Mucosa of stomach (tissue), 1 donor: Measurements from ENCODE around the gene PLA2G4D.

Experiments used
- H3K27me3 ChIP-seq: one replicate; pipeline ENCODE4 v1.7.0; 2013; ENCODE audit warnings: mild to moderate bottlenecking, low read length; ENCODE audit not compliant: control insufficient read depth, insufficient read depth
- H3K36me3 ChIP-seq: one replicate; pipeline ENCODE4 v1.7.0; 2013; ENCODE audit warnings: low read length; ENCODE audit not compliant: control insufficient read depth, insufficient read depth
- H3K4me1 ChIP-seq: one replicate; pipeline ENCODE4 v1.7.0; 2013; ENCODE audit warnings: mild to moderate bottlenecking, low read length; ENCODE audit not compliant: control insufficient read depth, insufficient read depth
- H3K4me3 ChIP-seq: one replicate; pipeline ENCODE4 v1.7.0; 2013; ENCODE audit warnings: low read length
- H3K9ac ChIP-seq: one replicate; pipeline ENCODE4 v1.7.0; 2013; ENCODE audit warnings: mild to moderate bottlenecking, low read length, moderate library complexity
- H3K9me3 ChIP-seq: one replicate; pipeline ENCODE4 v1.7.0; 2013; ENCODE audit warnings: mild to moderate bottlenecking, low read length, moderate library complexity; ENCODE audit not compliant: control insufficient read depth
- donor health status: Pancreatic carcinoma.

PLA2G4D gene

DNA sequence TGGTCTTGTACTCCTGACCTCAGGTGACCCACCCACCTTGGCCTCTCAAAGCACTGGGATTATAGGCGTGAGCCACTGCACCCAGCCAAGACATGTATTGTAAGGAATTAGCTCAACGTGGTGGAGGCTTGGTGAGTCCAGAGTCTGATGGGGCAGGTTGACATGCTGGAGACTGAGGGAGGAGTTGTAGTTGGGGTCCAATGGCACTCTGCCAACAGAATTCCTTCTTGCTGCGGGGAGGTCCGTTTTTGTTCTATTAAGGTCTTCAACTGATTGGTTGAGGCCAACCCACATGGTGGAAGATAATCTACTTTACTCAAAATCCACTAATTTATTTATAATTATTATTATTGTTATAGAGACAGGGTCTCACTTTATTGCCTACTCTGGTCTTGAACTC lies 30.1 kb downstream of the PLA2G4D start:
- Histone ChIP-seq H3K9me3 (no peaks in the 10 kb centered on the region), H3K4me3 (no peak overlapping the region), H3K36me3 (no peaks in the 10 kb centered on the region), H3K4me1 (peaks cover 9% of the 10 kb centered on the region), H3K27me3 (peaks cover 3% of the 10 kb centered on the region), H3K9ac (no peak overlapping the region)

DNA sequence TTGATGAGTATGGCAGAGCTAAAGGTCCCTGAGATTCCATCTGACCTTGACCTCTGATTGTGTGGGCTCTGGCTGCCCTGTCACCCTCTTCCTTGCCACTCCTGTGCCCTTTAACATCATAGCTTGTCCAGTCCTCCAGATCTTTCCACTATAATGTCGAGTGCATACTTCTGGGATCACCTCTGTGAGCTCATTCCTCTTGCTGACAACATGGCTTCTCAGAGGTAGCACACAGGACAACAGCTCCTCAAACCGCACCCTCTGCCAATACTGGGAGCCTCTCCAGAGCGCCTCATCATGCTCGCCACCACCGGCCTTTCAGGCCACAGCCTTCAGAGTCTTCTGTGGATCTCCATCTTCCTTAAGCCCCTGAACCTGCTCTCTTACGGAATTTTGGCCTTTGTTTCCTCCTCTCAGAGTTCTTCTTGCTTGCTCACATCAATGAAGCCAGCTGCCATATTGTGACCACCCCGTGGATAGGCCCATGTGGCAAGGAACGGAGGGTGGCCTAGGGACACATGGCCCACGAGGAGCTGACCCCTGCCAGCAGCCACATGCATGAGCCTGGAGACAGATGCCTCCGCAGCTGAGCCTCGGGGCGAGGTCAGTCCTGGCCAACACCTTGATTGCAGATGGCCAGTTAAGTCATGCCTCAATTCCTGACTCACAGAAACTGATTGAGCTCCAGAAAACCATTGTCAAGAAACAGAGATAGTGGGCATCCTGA lies 31.1 kb downstream of the PLA2G4D start:
- no peak overlapping the region for H3K4me3 ChIP-seq
- H3K27me3 ChIP-seq = peaks cover 3% of the 10 kb centered on the region
- peaks cover 9% of the 10 kb centered on the region for H3K4me1 ChIP-seq
- no peaks in the 10 kb centered on the region for H3K36me3 ChIP-seq
- H3K9ac ChIP-seq = no peak overlapping the region
- H3K9me3 ChIP-seq = no peaks in the 10 kb centered on the region

DNA sequence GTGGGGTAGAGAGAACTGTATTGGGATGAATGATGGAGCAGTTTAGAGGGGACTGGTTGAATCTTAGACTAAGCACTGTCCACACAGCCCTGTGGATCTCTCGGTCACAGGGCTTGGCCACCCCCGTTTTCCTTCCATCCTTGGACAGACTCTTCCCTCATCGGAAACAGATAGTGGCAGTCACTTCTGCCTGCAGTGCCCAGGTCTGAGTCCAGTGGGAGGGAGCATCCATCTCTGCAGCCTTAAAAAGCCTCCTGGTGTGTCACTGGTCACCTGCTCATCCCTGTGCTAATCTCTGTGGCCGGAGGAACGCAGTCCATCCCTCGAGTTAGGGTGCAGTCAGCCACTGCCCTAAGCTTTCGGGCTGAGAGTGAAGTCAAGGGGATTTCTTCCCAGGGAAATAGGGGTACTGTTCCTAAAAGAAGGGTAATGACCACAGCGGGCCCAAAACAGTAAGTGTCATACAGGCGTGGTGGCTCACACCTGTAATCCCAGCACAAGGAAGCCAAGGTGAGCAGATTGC lies 32.0 kb downstream of the PLA2G4D start:
- Histone ChIP-seq H3K36me3 (no peaks in the 10 kb centered on the region), H3K4me3 (no peak overlapping the region), H3K4me1 (peaks cover 15% of the 10 kb centered on the region), H3K27me3 (peaks cover 3% of the 10 kb centered on the region), H3K9ac (no peak overlapping the region), H3K9me3 (no peaks in the 10 kb centered on the region)

DNA sequence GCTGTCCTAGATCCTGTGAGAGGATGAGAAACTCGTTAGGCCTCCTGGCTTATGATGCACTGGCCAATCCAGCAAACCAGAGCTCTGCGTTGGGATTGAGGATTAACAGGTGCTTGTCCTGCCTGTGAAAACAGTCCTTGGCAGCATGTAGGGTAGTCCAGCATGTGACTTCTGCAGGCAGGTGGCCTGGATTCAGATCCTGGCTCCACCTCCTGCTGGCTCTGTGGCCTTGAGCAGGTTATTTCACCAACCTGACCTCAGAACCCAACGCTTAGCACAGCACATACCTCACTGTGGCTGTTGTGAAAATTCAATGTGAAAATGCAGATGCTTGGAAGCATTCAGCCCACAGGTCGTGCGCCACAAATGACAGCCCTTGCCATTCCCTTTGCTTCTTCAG lies 33.6 kb downstream of the PLA2G4D start:
- peaks cover 5% of the 10 kb centered on the region for H3K27me3 ChIP-seq
- no peaks in the 10 kb centered on the region for H3K9me3 ChIP-seq
- no peaks in the 10 kb centered on the region for H3K36me3 ChIP-seq
- H3K9ac ChIP-seq = no peak overlapping the region
- H3K4me1 ChIP-seq = peaks cover 15% of the 10 kb centered on the region
- no peak overlapping the region for H3K4me3 ChIP-seq

DNA sequence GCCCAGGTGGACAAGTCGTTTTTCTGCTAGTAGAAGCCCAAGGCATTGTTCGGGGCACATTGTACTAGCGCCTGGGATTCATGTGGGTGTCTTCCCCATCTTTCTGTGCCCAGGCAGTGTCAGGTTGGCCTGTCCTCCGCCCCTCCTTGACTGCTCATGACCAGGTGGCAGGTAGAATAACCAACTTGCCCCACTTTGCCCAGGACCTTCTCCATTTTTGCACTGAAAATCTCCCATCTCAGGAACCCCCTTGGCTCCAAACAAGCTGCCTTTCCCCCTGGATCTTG lies 33.9 kb downstream of the PLA2G4D start:
- Histone ChIP-seq H3K27me3 (peaks cover 5% of the 10 kb centered on the region), H3K9me3 (no peaks in the 10 kb centered on the region), H3K4me1 (peaks cover 15% of the 10 kb centered on the region), H3K36me3 (no peaks in the 10 kb centered on the region), H3K4me3 (no peak overlapping the region), H3K9ac (no peak overlapping the region)

DNA sequence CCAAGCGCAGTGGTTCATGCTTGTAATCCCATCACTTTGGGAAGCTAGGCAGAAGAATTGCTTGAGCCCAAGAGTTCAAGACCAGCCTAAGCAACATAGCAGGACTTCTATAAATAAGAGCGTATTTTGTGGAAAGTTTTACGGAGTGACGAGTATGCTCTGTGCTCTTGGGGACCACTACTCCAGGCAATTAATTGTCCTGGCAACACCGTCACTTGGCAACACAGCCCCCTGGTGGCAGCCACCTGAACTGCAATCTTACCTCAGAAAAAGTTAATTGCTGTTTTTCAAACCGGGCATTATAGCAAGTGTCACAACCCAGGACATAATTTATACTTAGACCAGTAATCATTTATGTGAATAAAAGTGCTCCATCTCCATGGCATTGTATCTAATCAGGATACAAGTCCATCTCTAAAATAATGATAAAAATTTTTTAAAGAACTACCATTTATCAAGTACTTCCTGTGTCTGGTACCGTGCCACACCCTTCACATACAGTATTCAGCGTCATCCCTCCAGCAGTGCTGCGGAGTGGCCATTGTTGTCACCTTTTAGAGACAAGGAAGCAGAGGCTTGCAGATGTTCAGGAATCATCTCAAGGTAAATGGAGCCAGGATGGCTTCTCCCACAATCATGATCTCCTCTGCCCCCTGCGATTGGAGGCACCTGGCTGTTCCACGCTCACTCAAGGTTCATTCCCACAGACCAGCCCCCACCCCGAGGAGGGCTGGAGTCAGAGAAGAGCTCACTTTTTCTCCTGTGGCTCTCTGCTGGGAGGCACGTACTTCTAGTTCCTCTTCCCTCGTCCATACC lies 34.5 kb downstream of the PLA2G4D start:
- H3K9ac ChIP-seq = no peak overlapping the region
- H3K36me3 ChIP-seq = no peaks in the 10 kb centered on the region
- H3K9me3 ChIP-seq = no peaks in the 10 kb centered on the region
- peaks cover 5% of the 10 kb centered on the region for H3K27me3 ChIP-seq
- H3K4me1 ChIP-seq = peaks cover 15% of the 10 kb centered on the region
- H3K4me3 ChIP-seq = no peak overlapping the region

DNA sequence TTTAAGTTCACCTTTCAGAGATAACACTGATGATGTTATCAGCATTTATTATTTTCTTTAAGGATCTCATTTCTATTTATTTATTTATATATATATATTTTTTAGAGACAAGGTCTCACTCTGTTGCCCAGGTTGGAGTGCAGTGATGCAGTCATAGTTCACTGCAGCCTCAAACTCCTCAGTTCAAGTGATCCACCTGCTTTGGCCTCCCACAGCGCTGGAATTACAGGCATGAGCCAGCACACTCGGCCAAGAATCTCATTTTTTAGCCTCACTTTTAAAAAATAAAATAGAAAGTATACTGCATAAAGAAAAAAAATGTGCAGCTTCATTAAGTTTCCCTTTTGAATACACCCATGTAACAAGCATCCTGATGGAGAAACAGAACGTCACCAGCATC lies 35.6 kb downstream of the PLA2G4D start:
- H3K36me3 ChIP-seq = no peaks in the 10 kb centered on the region
- H3K9ac ChIP-seq = no peak overlapping the region

DNA sequence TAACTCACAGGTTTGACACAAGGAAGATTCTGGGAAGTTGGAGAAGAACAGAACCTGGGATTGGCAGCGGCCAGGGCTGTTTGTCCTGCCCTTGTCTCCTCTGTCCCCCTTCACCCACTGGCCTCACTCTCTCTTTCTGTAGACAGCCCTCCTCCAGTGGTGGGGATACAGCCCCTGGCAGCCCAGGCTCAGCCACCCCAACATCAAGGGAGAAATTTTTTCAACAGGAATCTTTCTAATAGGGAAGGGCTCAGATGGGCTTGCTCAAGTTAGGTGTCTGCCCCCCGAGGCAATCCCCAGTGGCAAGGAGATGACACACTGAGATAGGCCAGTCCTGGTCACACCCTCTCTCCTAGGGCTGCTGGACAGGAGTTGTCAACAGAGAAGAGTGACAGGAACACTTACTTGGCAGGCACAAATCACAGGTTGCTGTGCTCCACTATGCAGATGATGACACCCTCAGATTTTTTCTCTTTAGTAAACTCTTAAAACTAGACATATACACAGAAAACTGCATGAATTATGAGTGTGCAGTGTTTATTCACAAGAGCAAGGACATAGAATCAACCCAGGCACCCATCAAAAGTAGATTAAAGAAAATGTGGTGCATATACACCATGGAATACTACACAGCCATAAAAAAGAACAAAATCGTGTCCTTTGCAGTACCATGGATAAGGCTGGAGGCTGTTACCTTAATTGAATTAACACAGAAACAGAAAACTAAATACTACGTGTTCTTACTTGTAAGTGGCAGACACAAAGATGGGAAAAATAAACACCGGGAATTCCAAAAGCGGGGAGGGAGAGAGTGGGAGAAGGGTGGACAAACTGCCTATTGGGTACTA lies 36.3 kb downstream of the PLA2G4D start:
- Histone ChIP-seq H3K36me3 (no peaks in the 10 kb centered on the region), H3K4me1 (peaks cover 15% of the 10 kb centered on the region), H3K4me3 (peak overlapping the region; percentile 17), H3K9ac (peak overlapping the region; percentile 61), H3K27me3 (peaks cover 5% of the 10 kb centered on the region), H3K9me3 (no peaks in the 10 kb centered on the region)

More for the DNA sequence above, 35.6 kb downstream of the PLA2G4D start:
- peaks cover 15% of the 10 kb centered on the region for H3K4me1 ChIP-seq
- peaks cover 5% of the 10 kb centered on the region for H3K27me3 ChIP-seq
- H3K4me3 ChIP-seq = no peak overlapping the region
- H3K9me3 ChIP-seq = no peaks in the 10 kb centered on the region

DNA sequence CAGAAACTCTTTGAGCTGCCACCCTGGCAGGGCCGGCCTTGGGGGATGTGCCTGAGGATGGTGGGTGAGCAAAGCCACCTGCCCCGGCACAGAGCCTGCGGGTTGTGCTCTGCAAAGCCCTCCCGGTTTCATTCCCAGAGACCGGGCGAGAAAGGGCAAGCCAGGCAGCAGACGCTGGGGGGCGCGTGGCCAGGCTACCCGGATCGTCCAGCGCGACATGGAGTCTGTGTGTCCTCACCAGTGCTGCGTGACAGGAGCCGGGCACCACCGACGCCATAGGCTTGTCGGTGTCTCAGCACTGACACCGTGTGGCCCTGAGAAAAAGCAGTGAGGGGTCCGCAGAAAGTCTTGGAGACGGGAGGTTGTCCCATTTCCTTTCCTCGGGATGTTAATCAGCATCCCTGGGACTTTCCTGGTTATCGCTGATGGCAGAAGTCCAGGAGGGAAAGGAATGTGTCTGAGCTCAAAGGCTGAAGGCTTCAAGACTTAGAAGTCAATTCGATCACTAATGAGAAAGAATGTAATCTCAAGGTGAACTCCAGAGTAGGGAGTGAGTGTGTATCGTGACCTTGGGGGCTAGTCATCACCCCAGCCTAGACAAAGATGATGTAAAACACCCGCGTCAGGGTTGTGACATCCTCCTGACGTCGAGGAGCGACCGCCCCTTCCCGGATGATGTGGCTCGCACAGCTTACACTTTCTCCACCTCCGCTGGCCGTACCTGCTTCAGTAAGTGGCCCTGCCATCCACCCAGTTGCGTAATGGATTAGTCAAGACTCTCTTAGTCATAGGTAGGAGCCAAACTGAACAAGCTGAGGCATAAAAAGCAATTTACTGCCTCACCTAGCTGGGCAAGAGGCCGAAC lies 37.2 kb downstream of the PLA2G4D start:
- peak overlapping the region; percentile 17 for H3K4me3 ChIP-seq
- H3K27me3 ChIP-seq = peaks cover 5% of the 10 kb centered on the region
- no peaks in the 10 kb centered on the region for H3K36me3 ChIP-seq
- H3K4me1 ChIP-seq = peaks cover 15% of the 10 kb centered on the region
- no peaks in the 10 kb centered on the region for H3K9me3 ChIP-seq
- peak overlapping the region; percentile 61 for H3K9ac ChIP-seq

DNA sequence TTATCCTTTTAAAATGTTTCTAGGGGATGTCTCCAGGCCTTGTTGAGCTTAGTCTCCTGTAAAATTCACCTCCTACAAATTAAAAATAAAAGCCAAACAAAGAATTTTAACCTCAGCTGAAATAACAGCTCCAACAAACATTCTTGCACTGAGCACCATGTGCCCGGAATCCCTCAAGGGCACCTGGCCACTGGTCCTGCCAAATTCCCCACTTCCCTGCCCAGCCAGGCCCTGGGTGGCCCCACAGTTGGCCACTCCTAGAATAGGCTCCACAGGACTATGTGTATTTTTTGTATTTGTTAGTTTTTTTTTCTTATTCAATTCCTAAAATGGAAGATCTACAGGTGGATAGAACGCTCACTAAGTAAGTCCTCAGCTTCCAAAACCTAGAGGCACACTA lies 40.4 kb downstream of the PLA2G4D start:
- Histone ChIP-seq H3K27me3 (peaks cover 5% of the 10 kb centered on the region), H3K4me3 (no peak overlapping the region), H3K9ac (no peak overlapping the region), H3K9me3 (no peaks in the 10 kb centered on the region), H3K36me3 (no peaks in the 10 kb centered on the region), H3K4me1 (peaks cover 11% of the 10 kb centered on the region)

DNA sequence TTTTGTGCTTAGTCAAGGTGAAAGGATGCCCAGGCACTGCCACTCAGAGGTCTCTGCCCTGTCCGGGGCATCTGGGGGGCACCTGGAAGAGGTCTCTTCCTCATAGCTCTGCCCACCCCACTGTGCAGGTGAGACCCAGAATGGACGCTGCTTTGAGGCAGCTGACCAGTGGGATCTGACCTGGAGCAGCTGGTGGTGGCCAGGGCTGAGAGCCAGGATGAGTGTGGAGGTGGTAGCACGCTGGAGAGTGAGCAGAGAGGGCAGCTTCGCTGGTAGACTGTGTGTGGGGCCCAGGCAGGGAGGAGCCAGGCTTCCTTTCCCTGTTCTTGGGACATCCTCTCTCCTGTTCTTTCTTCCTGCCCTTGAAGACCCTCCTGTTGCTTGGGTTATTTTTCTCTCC lies 41.4 kb downstream of the PLA2G4D start:
- H3K9ac ChIP-seq = no peak overlapping the region
- peaks cover 5% of the 10 kb centered on the region for H3K27me3 ChIP-seq

More for the DNA sequence above, 41.4 kb downstream of the PLA2G4D start:
- Histone ChIP-seq H3K4me3 (no peak overlapping the region), H3K9me3 (no peaks in the 10 kb centered on the region), H3K36me3 (no peaks in the 10 kb centered on the region), H3K4me1 (peaks cover 10% of the 10 kb centered on the region)
